ENCODE data around the gene MLPH. TPM values are rescaled to one million over a fixed set of nuclear protein-coding genes. Genes with fewer than 3 reads are reported as not detected.

The MLPH gene
- total and polyA plus RNA-seq, 10 donors = 0.09 to 1.4 (median 0.35) TPM; not detected in 3

GRCh38 chr2:237457388-237457941, 29.6 kb upstream of the MLPH start:
- Histone ChIP-seq H3K36me3 (no peaks in the 10 kb centered on the region), H3K4me3 (no peak overlapping the region), H3K4me1 (no peaks in the 10 kb centered on the region), H3K27ac (no peak overlapping the region), H3K27me3 (replicated peaks in 1 of 7) (peaks cover 0 to 51% (median 0%) of the 10 kb centered on the region in 7 donors), H3K9me3 (no peaks in the 10 kb centered on the region)
- 87 to 97% (median 90%) methylated on average over 2 of the region's 2 CpGs for WGBS, 5 donors
- no peak for DNase-seq
- intact Hi-C loops (cut with DNase I; ENCODE audit: low total_unique reads) = no loop called here
- TF ChIP-seq POLR2A (IDR thresholded peaks at IDR 0.05) (no peak), CTCF (IDR thresholded peaks at IDR 0.05 in 8 of 11, conservative IDR thresholded peaks at IDR 0.05 in 3 of 11) (no peak), POLR2AphosphoS5 (IDR thresholded peaks at IDR 0.05) (no peak)

GRCh38 chr2:237458519-237458918, 28.5 kb upstream of the MLPH start:
- intact Hi-C loops (cut with DNase I; ENCODE audit: low total_unique reads) = no loop called here
- no peak overlapping the region for H3K27ac ChIP-seq
- WGBS, 5 donors = 68 to 86% (median 74%) methylated on average over 1 of the region's 1 CpG
- no peaks in the 10 kb centered on the region for H3K4me1 ChIP-seq
- no peak for TF ChIP-seq POLR2A (IDR thresholded peaks at IDR 0.05)
- TF ChIP-seq POLR2AphosphoS5 (IDR thresholded peaks at IDR 0.05) = no peak
- TF ChIP-seq CTCF (IDR thresholded peaks at IDR 0.05 in 8 of 11, conservative IDR thresholded peaks at IDR 0.05 in 3 of 11) = no peak
- no peak overlapping the region for H3K4me3 ChIP-seq
- H3K9me3 ChIP-seq = no peaks in the 10 kb centered on the region
- no peak for DNase-seq
- H3K27me3 ChIP-seq (replicated peaks in 1 of 7) = peaks cover 0 to 41% (median 0%) of the 10 kb centered on the region in 7 donors
- H3K36me3 ChIP-seq = no peaks in the 10 kb centered on the region

- no peaks in the 10 kb centered on the region for H3K36me3 ChIP-seq
- H3K4me1 ChIP-seq = no peaks in the 10 kb centered on the region
- H3K9me3 ChIP-seq = no peaks in the 10 kb centered on the region
- intact Hi-C loops (cut with DNase I; ENCODE audit: low total_unique reads) = no loop called here
- no peak overlapping the region for H3K4me3 ChIP-seq
- DNase-seq = no peak
- H3K27ac ChIP-seq = no peak overlapping the region
- TF ChIP-seq CTCF (IDR thresholded peaks at IDR 0.05 in 8 of 11, conservative IDR thresholded peaks at IDR 0.05 in 3 of 11) (no peak), POLR2A (IDR thresholded peaks at IDR 0.05) (no peak)
- peaks cover 0 to 33% (median 0%) of the 10 kb centered on the region in 7 donors for H3K27me3 ChIP-seq (replicated peaks in 1 of 7)
- 62 to 79% (median 72%) methylated on average over 4 of the region's 4 CpGs for WGBS, 5 donors
Observed at GRCh38 chr2:237459226-237459625, 27.8 kb upstream of the MLPH start.

GRCh38 chr2:237459741-237460174, 27.3 kb upstream of the MLPH start:
- no peak for DNase-seq
- H3K4me1 ChIP-seq = no peaks in the 10 kb centered on the region
- no peak overlapping the region for H3K27ac ChIP-seq
- H3K27me3 ChIP-seq (replicated peaks in 1 of 7) = peaks cover 0 to 30% (median 0%) of the 10 kb centered on the region in 7 donors
- H3K36me3 ChIP-seq = no peaks in the 10 kb centered on the region
- WGBS, 5 donors = 63 to 74% (median 69%) methylated on average over 3 of the region's 3 CpGs
- TF ChIP-seq CTCF (IDR thresholded peaks at IDR 0.05 in 8 of 11, conservative IDR thresholded peaks at IDR 0.05 in 3 of 11) = no peak
- TF ChIP-seq POLR2AphosphoS5 (IDR thresholded peaks at IDR 0.05) = no peak
- TF ChIP-seq POLR2A (IDR thresholded peaks at IDR 0.05) = no peak
- no peak overlapping the region for H3K4me3 ChIP-seq
- H3K9me3 ChIP-seq = no peaks in the 10 kb centered on the region
- intact Hi-C loops (cut with DNase I; ENCODE audit: low total_unique reads) = no loop called here
